Loucy (cell line): ENCODE results near the gene MAPK14.

Source experiments
- CTCF ChIP-seq: fragments of 200-600 bp; sonication (generic); conservative IDR thresholded peaks from 2 replicates; pipeline ENCODE4 v1.5.1; 2014; ENCODE audit warnings: mild to moderate bottlenecking, antibody characterized with exemption, low read length
- EZH2phosphoT487 ChIP-seq: fragments of 200-600 bp; IDR thresholded peaks from 2 replicates; pipeline ENCODE4 v1.6.1; 2018; ENCODE audit warnings: antibody characterized with exemption, mild to moderate bottlenecking, moderate library complexity, borderline replicate concordance

DNA sequence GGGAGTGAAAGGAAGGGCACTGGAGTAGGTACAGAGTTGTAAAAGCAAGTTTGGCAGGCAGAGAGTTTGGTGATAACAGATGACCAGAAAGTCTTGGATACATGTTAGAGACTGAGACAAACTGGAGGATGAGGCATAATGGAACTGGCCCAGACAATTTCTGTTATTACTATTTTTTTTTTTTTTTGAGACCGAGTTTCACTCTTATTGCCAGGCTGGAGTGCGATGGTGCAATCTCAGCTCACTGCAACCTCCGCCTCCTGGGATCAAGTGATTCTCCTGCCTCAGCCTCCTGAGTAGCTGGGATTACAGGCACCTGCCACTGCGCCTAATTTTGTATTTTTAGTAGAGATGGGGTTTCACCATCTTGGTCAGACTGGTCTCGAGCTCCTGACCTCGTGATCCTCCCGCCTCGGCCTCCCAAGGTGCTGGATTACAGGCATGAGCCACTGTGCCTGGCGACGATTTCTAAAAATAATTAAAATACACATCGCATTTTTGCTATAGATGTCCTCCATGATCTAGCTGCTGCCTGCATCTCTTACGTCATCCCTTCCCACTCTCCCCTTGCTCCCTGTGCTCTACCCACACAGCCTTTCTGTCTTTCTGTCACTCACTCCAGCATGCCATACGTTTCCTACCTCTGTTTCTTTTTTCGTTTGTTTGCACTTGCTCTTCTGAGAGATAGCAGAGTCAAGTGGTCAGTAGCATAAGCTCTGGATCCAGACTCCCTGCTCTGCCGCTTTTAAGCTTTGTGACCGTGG is 23.5 kb downstream of the MAPK14 start:
- TF ChIP-seq CTCF (no peak), EZH2phosphoT487 (no peak)
